ENCODE measurements around the gene NPC1L1.
A peak's percentile ranks its signal among the peaks of the same experiment; 100 is the strongest.

The NPC1L1 gene

DNA sequence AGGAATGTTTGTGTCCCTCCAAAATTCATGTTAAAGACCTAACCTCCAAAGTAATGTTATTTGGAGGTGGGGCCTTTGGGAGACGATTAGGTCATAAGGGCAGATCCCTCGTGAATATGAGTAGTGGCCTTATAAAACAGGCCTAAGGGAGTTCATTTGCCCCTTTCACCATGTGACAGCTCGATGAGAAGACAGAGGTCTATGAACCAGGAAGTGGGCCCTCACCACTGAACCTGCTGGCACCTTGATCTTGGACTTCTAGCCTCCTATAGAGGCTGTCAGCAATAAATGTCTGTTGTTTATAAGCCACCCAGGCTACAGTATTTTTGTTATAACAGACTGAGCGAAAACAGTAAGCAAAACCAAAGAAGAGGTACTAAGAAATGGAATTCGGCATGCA is 64.8 kb downstream of the NPC1L1 start:
- no peak for DNase-seq (ENCODE audit: low spot score)

DNA sequence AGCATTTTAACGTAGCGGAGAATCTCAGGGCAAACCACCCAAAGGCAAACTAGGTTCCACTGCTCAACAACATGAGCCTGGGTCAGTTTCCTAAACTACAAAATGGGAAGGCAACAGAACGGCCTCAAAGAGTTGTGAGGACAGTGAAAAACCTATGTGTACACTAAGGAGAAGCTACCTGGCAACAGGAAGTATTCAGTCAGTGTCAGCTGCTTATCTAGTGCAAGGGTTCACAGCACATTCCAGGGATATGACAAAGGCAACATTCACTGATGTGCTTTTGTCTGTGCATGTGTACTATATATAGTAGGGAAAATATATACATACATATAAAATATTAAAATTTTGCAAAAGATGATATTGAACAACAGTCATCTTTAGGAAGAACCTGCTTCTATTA is 67.8 kb downstream of the NPC1L1 start:
- no peak for DNase-seq (ENCODE audit: low spot score)

DNA sequence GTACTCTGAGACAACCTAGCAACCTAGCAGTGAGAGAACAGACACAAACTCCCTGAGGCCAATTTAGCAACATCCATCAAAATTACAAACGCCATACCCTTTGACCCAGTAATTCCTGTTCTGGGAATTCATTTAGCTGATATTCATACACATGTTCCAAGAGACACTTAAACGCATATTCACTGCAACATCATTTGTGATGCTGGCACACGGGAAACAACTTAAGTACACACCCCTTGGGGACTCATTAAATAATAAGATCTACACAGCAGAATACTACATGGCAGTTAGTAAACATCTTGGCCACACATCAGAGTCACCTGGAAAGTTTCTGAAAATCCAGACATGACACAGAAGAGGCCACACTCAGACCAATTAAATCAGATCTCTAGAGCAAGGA is 68.3 kb downstream of the NPC1L1 start:
- no peak for DNase-seq (ENCODE audit: low spot score)

DNA sequence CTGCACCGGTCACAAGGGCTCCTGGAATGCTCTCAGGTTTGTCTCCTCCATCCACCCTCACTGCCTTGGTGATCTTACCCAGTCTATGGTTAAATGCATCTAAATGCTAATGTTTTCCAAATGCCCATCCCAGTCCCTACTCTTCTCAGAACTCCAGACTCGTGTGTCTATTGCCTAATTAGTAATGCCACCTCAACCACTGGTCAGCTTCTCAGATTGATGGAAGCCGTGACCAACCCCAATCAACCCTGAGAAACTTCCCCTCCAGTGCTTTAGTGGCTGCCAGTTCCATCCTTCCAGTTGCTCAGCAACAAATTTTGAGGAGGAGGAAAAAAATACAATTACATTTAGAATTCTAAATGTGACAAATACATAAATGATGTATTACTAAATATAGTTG is 69.3 kb downstream of the NPC1L1 start:
- DNase-seq (ENCODE audit: low spot score) = no peak

DNA sequence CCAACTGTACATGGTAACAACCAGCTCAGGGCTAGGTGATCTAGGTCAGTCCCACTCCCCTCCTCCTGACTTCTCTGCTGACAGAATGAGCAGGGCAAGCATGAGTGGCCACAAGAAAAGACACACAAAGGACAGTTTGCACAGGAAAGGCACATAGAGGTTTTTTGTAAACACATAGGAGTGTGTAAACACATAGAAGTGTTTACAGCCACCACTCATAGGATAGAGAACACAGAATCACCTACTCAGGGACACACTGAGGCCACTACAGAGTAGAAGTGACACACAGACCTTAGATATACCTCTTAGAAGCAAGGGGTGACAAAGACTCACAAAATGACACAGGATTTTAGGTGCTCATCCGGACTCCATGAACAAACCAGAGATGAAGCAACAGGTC is 69.7 kb downstream of the NPC1L1 start:
- DNase-seq (ENCODE audit: low spot score) = no peak

DNA sequence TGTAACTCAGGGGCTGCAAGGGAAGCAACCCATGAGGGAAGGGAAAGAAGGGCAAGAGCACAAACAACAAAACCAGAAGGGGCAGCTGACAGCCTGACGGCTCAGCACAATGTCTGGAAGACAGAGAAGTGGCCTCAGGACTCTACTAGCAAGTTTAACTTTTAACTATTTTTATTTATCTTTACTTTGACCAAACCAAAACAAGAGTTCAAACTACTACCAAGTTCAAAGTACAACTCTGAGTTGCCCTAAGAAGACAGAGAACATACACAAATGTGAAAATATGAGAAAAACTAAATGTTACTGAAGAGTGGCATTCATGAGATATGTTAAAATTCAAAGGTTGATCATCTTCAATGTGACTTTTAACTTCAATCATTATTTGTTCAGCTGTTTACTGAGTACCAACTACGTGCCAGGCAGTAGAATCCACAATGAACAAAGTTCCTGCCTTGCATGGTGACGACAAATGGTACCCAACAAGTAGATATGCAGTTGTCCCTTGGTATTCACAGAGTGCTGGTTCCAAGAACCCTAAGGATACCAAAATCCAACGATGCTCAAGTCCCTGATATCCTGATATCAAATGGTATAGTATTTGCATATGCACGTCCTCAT is 70.4 kb downstream of the NPC1L1 start:
- no peak for DNase-seq (ENCODE audit: low spot score)

DNA sequence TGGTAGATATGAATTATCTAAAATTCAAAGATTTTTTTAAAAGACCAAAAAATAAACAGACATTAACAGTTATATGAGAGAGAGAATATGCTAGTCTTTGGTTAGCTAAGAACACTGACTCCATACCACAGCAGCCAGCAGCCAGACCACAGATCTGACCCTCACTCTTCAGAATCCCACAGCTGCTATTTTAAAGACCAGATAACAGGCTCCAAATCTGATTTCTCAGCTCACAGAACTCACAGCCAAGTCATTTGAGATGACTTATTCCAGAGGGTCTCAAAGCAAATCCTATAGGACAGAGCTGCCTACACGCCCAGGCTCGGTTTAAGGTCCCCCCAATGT is 71.0 kb downstream of the NPC1L1 start:
- DNase-seq (ENCODE audit: low spot score) = peak; percentile 18

DNA sequence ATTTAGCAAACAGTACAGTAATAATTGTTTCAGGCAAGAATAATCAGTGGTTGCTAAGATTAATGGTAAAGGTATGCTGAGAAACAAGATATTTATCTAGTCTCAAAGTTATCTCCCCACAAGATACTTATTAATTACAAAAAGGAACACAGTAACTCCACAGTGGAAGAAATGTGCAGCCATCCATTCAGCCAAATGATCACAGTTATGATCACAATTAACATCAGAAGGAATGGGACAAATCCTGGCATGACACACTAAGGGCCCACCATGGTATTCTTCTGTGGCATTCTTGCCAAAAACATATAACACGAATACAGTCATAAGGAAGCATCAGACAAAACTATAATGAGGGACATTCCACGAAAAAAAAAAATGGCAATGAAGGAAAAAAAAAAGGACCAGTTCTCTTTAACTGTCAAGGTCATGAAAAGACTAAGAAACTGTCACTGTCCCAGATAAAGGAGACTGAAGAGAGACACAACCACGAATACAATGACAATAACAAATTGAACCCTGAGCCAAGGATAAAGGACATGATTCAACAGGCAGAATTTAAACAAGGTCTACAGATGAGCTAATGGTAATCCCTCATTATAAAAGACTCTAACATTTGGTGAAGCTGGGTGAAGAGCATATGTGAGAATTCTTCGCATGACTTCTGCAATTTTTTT is 71.5 kb downstream of the NPC1L1 start:
- no peak for DNase-seq (ENCODE audit: low spot score)

DNA sequence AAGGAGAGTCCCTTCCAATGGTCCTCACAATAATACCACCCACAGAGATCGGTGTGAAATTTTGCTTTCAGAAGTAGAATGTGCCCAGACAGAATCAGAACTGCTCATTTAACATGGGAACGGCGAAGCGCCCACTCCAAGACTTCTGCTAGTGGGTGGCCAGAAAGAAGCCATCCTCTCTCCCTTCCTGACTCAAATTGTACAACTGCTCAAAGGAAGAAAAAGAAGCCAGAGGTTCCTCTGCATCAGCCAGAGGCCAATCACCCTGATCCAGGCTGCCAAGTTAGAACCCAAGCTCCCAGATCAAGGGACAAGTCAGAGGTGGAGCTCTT is 73.9 kb downstream of the NPC1L1 start:
- DNase-seq (ENCODE audit: low spot score) = no peak

DNA sequence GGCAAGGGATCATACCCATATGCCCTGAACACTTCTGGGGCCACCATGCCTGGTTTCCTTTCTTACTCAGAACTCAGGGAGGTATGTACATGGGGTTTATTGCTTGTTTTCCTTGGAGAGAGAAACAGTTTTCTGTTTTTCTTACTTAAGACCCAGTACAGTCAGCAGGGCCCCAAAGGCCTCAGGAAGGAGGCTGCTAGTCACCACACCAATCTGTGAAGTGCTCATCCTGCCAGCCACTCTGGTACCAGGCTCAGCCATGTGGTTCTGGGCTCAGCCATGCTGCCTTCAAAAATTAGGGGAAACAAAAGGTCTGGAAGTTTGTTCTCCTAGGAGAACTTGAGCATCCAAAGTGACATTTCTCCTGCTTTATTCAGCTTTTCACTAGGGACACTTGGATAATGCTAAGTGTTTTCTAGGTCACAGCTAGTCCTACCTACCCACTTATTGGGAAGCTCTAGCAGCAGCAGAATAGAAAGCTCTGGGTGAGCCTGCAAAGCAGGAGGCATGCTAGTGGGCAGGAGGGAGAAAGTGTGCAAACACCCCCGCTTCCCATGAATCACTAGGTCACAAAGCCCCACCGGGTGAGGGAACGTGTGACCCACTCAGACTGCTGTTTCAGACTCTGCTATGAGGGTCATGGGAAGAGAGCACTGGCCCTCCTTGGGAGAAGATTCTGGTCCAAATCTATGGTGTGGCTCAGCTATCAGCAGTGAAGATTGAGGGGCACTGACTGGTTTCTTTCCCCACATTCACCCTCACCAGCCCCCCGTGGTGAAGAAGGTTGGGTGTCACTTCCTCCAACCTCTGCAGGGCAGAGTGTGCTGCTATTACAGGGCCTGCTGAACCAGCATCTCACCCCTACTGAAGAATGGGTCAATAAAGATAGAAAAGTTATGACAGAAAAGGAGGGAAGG is 74.6 kb downstream of the NPC1L1 start:
- DNase-seq (ENCODE audit: low spot score) = no peak

DNA sequence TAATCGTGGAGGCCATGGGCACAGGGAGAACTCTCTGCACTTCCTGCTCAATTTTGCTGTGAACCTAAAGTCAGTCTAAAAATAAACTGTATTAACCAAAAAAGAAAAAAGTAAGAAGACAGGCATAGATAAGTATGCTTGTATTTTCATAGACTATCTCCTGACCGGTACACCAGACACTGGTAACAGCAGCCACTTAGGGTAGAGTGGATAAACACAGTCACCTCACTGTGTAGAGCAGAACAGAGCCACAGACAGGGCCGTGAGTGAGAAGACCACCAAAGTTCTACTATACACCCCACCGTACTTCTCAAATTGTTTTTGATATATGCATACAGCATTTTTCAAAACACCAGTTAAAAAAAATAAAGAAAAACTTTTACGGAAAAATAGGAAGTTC is 75.6 kb downstream of the NPC1L1 start:
- DNase-seq (ENCODE audit: low spot score) = no peak

DNA sequence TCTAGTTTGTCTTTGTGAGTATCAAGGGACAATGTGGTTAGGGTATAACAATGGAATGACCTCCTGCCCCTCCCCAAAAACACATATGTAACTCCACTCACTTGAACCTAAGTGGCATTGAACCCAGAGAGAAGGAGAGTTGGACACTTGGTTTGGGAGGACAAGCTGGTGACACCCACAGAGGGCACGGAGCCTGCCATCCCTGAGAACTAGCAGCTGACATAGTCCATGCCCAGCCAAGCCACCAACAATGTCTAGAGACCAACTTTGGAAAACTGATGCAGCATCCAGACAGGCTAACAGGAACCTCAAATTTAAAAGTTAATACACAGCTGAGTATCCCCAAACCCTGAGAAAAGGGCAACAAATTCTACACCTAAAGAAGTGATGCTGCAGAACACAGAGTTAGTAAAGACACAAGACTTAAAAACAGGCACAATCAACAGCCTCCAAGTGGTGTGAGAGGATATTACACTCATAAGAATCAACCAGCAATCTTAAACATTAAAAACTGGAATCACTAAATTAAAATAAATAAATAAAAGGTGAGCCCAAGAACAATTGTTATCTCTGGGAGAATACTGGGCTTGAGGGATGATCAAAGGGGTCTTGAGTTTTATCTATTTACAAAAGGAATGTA is 77.8 kb downstream of the NPC1L1 start:
- no peak for DNase-seq (ENCODE audit: low spot score)

Small RNA genes lying within 50 kb of the gene (small RNA-seq; reads per million reads assigned to genes)
- 0 reads per million in 2 experiments for gene RNU6-1097P

All from SK-N-DZ (cell line).